ENCODE results near the gene VPS37B. TPM values are rescaled to one million over a fixed set of nuclear protein-coding genes. Genes with fewer than 3 reads are reported as not detected.
A peak's percentile ranks its signal among the peaks of the same experiment; 100 is the strongest.

The VPS37B gene
- total and polyA plus RNA-seq, 12 donors = 11.0 to 52.4 (median 28.0) TPM

DNA sequence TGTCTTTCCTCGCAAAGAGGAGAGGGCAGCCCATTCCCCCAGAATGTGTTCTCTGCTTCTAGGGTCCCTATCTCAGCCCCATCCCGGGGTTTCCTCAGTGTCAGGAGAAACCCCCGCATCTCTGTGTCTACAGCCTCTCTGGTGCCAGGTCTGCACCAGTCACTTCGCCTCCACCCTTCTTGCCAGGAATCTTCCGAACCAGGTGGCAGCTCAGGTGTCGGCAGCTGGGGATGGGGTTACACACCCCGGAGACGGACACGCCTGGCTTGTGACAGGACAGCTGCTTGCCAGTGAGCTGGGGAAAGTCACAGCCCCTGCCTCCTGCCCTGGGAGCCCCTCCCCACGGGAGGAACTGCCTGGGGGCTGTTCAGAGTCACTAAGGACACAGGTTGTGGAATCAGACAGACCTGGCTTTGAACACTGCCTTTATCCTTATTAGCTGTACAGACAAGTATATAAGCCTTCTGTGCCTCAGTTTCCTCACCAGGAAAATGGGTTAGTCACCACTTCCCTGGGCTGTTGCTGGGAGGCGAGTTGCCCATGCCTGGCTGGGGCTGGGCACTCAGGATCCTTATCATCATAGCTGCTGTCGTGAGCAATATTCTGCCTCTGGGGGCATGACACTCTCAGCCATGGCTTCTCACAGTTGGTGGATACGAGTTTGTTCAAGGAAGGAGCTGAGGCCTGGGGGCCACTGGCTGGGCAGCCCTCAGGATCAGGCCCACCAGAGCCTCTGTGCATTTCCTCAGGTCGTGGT is 49.9 kb downstream of the VPS37B start:
- H3K27ac ChIP-seq = no peak overlapping the region
- no peaks in the 10 kb centered on the region for H3K27me3 ChIP-seq
- intact Hi-C loops (cut with DNase I) = no loop called here
- no peaks in the 10 kb centered on the region for H3K36me3 ChIP-seq (replicated peaks in 1 of 2)
- H3K9me3 ChIP-seq (replicated peaks in 1 of 3) = no peaks in the 10 kb centered on the region
- no peak for TF ChIP-seq POLR2A (IDR thresholded peaks at IDR 0.05)
- TF ChIP-seq, protein P1, sequence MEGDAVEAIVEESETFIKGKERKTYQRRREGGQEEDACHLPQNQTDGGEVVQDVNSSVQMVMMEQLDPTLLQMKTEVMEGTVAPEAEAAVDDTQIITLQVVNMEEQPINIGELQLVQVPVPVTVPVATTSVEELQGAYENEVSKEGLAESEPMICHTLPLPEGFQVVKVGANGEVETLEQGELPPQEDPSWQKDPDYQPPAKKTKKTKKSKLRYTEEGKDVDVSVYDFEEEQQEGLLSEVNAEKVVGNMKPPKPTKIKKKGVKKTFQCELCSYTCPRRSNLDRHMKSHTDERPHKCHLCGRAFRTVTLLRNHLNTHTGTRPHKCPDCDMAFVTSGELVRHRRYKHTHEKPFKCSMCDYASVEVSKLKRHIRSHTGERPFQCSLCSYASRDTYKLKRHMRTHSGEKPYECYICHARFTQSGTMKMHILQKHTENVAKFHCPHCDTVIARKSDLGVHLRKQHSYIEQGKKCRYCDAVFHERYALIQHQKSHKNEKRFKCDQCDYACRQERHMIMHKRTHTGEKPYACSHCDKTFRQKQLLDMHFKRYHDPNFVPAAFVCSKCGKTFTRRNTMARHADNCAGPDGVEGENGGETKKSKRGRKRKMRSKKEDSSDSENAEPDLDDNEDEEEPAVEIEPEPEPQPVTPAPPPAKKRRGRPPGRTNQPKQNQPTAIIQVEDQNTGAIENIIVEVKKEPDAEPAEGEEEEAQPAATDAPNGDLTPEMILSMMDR (IDR thresholded peaks at IDR 0.05) = no peak
- H3K4me1 ChIP-seq (replicated peaks in 1 of 2) = peaks cover 26 to 27% of the 10 kb centered on the region in 2 donors
- 82 to 90% (median 85%) methylated on average over 6 to 14 of the region's 14 CpGs for WGBS, 4 donors
- DNase-seq = peak in 2 of 7 donors; percentile 7 to 21
- no peak overlapping the region for H3K4me3 ChIP-seq

DNA sequence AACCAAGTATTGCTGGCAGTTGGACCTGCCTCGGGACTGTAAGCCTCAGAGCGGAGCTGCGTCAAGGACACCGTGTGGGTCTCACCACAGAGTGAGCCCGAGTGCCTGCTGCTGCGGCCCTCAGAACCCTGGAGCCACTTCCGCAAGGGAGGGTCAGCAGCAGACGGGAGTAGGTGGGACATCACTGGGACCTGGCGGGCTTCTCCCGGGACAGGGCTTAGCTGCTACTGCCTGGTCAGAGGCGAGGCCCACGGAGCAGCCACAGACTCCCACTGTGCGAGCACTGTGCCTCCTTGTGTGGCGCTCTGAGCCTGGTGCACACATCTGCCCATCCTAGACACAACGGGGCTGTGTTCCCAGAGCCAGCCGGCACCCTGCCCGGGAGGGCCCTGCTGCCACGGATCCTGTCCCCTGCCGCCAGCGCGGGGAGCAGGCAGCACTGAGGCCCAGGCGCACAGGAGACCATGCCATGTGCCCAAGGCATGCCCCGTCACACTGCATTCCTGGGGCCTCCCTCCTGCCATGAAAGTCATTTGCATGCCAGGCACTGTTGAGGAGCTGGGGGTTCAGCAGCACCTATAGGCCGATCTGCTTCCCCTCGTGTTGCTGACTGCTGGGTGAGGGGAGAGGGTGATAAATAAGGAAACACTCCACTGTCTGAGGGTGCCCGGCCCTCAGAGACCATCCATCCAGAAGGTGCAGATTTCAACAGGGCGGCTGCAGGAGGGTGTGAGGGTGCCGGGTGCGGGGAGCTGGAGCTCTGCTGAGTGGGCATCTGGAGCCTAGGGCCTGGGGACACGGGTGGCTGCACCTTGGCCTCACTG is 50.7 kb downstream of the VPS37B start:
- H3K4me3 ChIP-seq = no peak overlapping the region
- H3K4me1 ChIP-seq (replicated peaks in 1 of 2) = peaks cover 28 to 34% of the 10 kb centered on the region in 2 donors
- intact Hi-C loops (cut with DNase I) = no loop called here
- no peaks in the 10 kb centered on the region for H3K9me3 ChIP-seq (replicated peaks in 1 of 3)
- peak in 5 of 7 donors; percentile 52 to 77 (median 66) for DNase-seq
- H3K27ac ChIP-seq = peak overlapping the region in 3 of 5 donors; percentile 32 to 98 (median 57)
- no peaks in the 10 kb centered on the region for H3K36me3 ChIP-seq (replicated peaks in 1 of 2)
- TF ChIP-seq, protein P1 (IDR thresholded peaks at IDR 0.05) = no peak
- peak in 1 of 2 donors; percentile 50 for TF ChIP-seq POLR2A (IDR thresholded peaks at IDR 0.05)
- 66 to 93% (median 68%) methylated on average over 7 to 30 of the region's 30 CpGs for WGBS, 4 donors
- no peaks in the 10 kb centered on the region for H3K27me3 ChIP-seq

DNA sequence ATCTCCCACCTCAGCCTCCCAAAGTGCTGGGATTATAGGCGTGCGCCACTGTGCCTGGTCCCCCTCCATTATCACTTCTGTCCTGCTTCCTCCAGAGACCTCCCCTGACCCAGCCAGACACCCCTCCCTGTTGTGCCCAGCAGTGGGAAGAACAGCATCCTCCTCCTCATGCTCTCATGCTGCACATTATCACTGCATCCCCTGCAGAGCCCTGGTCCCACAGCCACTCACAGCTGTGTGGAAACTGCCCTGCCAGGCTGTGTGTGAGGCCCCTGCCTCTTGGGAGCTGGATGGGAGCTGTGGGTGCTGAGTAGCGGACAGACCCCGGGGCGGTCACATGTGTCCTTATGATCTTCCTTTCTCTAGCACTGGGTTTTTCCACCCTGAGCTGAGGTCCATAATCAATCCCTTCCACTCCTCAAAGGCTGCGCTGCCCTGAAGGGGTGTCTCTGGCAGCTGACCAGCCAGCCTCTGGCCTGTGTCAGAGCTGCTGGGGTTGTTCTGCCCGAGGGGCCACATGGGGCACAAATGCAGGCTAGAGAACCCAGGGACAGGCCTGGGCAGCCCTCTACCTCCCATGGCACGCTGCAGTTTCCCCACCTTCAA is 51.5 kb downstream of the VPS37B start:
- 68 to 89% (median 76%) methylated on average over 3 to 8 of the region's 8 CpGs for WGBS, 4 donors
- H3K27ac ChIP-seq = peak overlapping the region in 3 of 5 donors; percentile 32 to 98 (median 57)
- no peaks in the 10 kb centered on the region for H3K27me3 ChIP-seq
- no peaks in the 10 kb centered on the region for H3K9me3 ChIP-seq (replicated peaks in 1 of 3)
- DNase-seq = peak in 1 of 7 donors; percentile 29
- H3K4me3 ChIP-seq = no peak overlapping the region
- H3K36me3 ChIP-seq (replicated peaks in 1 of 2) = no peaks in the 10 kb centered on the region
- H3K4me1 ChIP-seq (replicated peaks in 1 of 2) = peaks cover 28 to 34% of the 10 kb centered on the region in 2 donors
- no peak for TF ChIP-seq POLR2A (IDR thresholded peaks at IDR 0.05)
- TF ChIP-seq, protein P1 (IDR thresholded peaks at IDR 0.05) = no peak
- intact Hi-C loops (cut with DNase I) = no loop called here

DNA sequence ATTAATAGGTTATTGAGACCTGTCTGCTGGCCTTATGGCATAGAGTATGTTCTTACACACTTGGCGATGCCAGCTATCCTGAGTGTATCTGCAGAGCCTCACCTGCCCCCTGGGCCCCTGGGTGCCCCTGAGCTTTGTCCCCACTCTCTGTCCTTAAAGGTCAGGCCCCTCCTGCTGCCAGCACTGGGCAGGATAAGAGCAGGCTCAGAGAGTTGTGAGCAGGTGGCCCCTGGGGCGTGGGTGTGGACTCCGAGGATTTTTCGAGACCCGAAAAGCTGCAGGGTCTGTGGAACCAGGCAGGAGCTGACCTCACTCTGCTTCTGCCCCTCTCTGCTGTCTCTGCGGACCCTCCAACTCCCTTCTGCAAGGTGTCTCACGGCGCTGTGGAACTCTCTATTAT is 52.5 kb downstream of the VPS37B start:
- intact Hi-C loops (cut with DNase I) = no loop called here
- no peak overlapping the region for H3K4me3 ChIP-seq
- no peaks in the 10 kb centered on the region for H3K36me3 ChIP-seq (replicated peaks in 1 of 2)
- peaks cover 28 to 34% of the 10 kb centered on the region in 2 donors for H3K4me1 ChIP-seq (replicated peaks in 1 of 2)
- peak overlapping the region in 3 of 5 donors; percentile 96 to 98 (median 98) for H3K27ac ChIP-seq
- DNase-seq = peak in 3 of 7 donors; percentile 8 to 21 (median 17)
- no peaks in the 10 kb centered on the region for H3K27me3 ChIP-seq
- TF ChIP-seq POLR2A (IDR thresholded peaks at IDR 0.05) = no peak
- TF ChIP-seq, protein P1 (IDR thresholded peaks at IDR 0.05) = no peak
- WGBS, 4 donors = 92 to 99% (median 95%) methylated on average over 4 to 8 of the region's 8 CpGs
- H3K9me3 ChIP-seq (replicated peaks in 1 of 3) = no peaks in the 10 kb centered on the region
